Neural cell (in vitro differentiated cells): ENCODE results near the gene WDHD1.

Experiments
- CTCF ChIP-seq: fragments of 450-650 bp; IDR thresholded peaks from 2 replicates; pipeline ENCODE4 v1.5.1; 2014; ENCODE audit warnings: antibody characterized with exemption, mild to moderate bottlenecking, moderate library complexity; ENCODE audit not compliant: poor library complexity, severe bottlenecking
- REST ChIP-seq: IDR thresholded peaks from 2 replicates; pipeline ENCODE4 v1.6.1; 2012; ENCODE audit warnings: borderline replicate concordance

GRCh38 chr14:54899573-54899972 is 127.3 kb downstream of the WDHD1 start:
- TF ChIP-seq CTCF = no peak
- TF ChIP-seq REST = no peak
